ENCODE measurements around the gene DNAH1.

The DNAH1 gene

GRCh38 chr3:52393131-52393807 is 77.2 kb downstream of the DNAH1 start:
- intact Hi-C loops (cut with DNase I; ENCODE audit: low total_unique reads) = no loop called here
- TF ChIP-seq, protein P1, sequence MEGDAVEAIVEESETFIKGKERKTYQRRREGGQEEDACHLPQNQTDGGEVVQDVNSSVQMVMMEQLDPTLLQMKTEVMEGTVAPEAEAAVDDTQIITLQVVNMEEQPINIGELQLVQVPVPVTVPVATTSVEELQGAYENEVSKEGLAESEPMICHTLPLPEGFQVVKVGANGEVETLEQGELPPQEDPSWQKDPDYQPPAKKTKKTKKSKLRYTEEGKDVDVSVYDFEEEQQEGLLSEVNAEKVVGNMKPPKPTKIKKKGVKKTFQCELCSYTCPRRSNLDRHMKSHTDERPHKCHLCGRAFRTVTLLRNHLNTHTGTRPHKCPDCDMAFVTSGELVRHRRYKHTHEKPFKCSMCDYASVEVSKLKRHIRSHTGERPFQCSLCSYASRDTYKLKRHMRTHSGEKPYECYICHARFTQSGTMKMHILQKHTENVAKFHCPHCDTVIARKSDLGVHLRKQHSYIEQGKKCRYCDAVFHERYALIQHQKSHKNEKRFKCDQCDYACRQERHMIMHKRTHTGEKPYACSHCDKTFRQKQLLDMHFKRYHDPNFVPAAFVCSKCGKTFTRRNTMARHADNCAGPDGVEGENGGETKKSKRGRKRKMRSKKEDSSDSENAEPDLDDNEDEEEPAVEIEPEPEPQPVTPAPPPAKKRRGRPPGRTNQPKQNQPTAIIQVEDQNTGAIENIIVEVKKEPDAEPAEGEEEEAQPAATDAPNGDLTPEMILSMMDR (IDR thresholded peaks at IDR 0.05) = no peak
- Histone ChIP-seq H3K4me3 (no peak overlapping the region), H3K27ac (no peak overlapping the region), H3K4me1 (no peaks in the 10 kb centered on the region), H3K36me3 (peaks cover 0 to 76% (median 24%) of the 10 kb centered on the region in 3 donors), H3K9me3 (no peaks in the 10 kb centered on the region), H3K27me3 (no peaks in the 10 kb centered on the region)
- DNase-seq = no peak

- H3K27me3 ChIP-seq = no peaks in the 10 kb centered on the region
- H3K9me3 ChIP-seq = no peaks in the 10 kb centered on the region
- H3K36me3 ChIP-seq = peaks cover 0 to 74% (median 24%) of the 10 kb centered on the region in 3 donors
- no peak overlapping the region for H3K4me3 ChIP-seq
- TF ChIP-seq, protein P1 (IDR thresholded peaks at IDR 0.05) = no peak
- intact Hi-C loops (cut with DNase I; ENCODE audit: low total_unique reads) = no loop called here
- no peaks in the 10 kb centered on the region for H3K4me1 ChIP-seq
- H3K27ac ChIP-seq = no peak overlapping the region
- no peak for DNase-seq
Measured at GRCh38 chr3:52393959-52394670, 78.0 kb downstream of the DNAH1 start.

DNA sequence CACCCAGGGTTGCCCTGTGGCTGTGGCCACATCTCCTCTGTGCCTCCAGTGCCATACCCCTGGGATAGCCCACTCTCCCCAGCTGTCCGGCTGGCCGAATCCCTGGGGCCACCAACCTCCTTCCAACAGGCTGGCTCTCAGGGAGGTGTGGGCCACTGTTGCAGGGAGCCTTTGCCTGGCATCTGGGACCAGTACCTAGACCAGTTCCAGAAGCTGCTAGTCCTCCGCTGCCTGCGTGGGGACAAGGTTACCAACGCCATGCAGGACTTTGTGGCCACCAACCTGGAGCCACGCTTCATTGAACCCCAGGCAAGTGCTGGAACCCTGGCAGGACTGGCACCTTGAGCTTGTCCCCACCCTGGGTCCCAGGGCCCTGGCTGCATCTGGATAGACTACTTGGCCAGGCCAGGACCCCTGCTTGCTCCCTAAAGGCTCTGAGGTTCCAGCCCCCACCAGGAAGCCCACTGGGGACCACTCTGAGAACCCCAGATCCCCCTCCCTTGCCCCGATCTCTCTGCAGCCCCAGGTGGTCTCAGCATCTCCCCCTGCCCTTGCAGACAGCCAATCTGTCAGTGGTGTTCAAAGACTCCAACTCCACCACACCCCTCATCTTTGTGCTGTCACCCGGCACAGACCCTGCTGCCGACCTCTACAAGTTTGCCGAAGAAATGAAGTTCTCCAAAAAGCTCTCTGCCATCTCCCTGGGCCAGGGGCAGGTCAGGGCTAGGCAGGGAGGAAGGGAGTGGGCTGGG is 78.8 kb downstream of the DNAH1 start:
- DNase-seq = no peak
- Histone ChIP-seq H3K9me3 (no peaks in the 10 kb centered on the region), H3K4me1 (no peaks in the 10 kb centered on the region), H3K36me3 (peaks cover 0 to 76% (median 24%) of the 10 kb centered on the region in 3 donors), H3K27me3 (no peaks in the 10 kb centered on the region), H3K27ac (no peak overlapping the region), H3K4me3 (no peak overlapping the region)
- TF ChIP-seq, protein P1 (IDR thresholded peaks at IDR 0.05) = no peak
- intact Hi-C loops (cut with DNase I; ENCODE audit: low total_unique reads) = no loop called here

DNA sequence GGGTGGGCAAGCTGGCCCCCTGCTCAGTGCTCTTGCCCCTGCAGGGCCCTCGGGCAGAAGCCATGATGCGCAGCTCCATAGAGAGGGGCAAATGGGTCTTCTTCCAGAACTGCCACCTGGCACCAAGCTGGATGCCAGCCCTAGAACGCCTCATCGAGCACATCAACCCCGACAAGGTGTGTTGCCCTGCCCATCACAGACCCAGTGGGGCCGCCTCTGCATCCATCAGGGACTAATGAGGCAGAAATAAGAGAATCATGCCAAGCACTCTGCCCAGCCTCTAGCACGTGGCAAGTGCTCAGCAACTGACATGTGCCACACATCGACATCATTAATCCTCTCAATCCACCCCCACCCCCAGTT is 79.4 kb downstream of the DNAH1 start:
- TF ChIP-seq, protein P1 (IDR thresholded peaks at IDR 0.05) = no peak
- H3K4me1 ChIP-seq = no peaks in the 10 kb centered on the region
- H3K27me3 ChIP-seq = no peaks in the 10 kb centered on the region
- no peak overlapping the region for H3K4me3 ChIP-seq
- H3K9me3 ChIP-seq = no peaks in the 10 kb centered on the region
- intact Hi-C loops (cut with DNase I; ENCODE audit: low total_unique reads) = no loop called here
- no peak for DNase-seq
- H3K27ac ChIP-seq = no peak overlapping the region
- H3K36me3 ChIP-seq = peaks cover 0 to 79% (median 28%) of the 10 kb centered on the region in 3 donors

- intact Hi-C loops (cut with DNase I; ENCODE audit: low total_unique reads) = no loop called here
- H3K36me3 ChIP-seq = peaks cover 0 to 79% (median 31%) of the 10 kb centered on the region in 3 donors
- no peak overlapping the region for H3K27ac ChIP-seq
- no peaks in the 10 kb centered on the region for H3K4me1 ChIP-seq
- DNase-seq = peak in 1 of 2 donors; percentile 59
- TF ChIP-seq, protein P1 (IDR thresholded peaks at IDR 0.05) = no peak
- H3K9me3 ChIP-seq = no peaks in the 10 kb centered on the region
- no peak overlapping the region for H3K4me3 ChIP-seq
- no peaks in the 10 kb centered on the region for H3K27me3 ChIP-seq
Measured at GRCh38 chr3:52396011-52396906, 80.1 kb downstream of the DNAH1 start.
